Endothelial cell of umbilical vein (primary cell): ENCODE data around the gene MDFI. TPM values are rescaled to one million over a fixed set of nuclear protein-coding genes. Genes with fewer than 3 reads are reported as not detected.

Experiments used
- BruUV-seq: library from RNA; stranded (reverse); fragments of 400-500 nt; replicated peaks from 2 replicates; lab custom pipeline; 2021; lab: Mats Ljungman, UMichigan
- CTCF ChIA-PET: fragments of 300-600, 350-600 bp; sonication (Branson Sonifier 250); formaldehyde crosslinking; loops from one replicate; lab custom pipeline; 2021; ENCODE audit warnings: antibody characterized with exemption, inconsistent platforms; lab: Charles Lee
- POLR2A ChIA-PET: fragments of 300-600, 350-600 bp; sonication (Branson Sonifier 250); formaldehyde crosslinking; loops from one replicate; lab custom pipeline; 2021; ENCODE audit warnings: antibody characterized with exemption, inconsistent platforms; lab: Charles Lee
- DNase-seq: peaks from one replicate; pipeline ENCODE4 v3.0.0-alpha.2; 2011; ENCODE audit warnings: low read depth, low spot score
- FAIRE-seq: peaks from 2 replicates; lab custom pipeline; 2011; peaks lifted over from hg19 to GRCh38; lab: Jason Lieb, UNC
- H2AFZ ChIP-seq: 2 replicates; pipeline ENCODE4 v1.6.0; 2012; ENCODE audit warnings: low read depth, low read length, control low read depth, inconsistent platforms
- H3K27ac ChIP-seq: 2 replicates; pipeline ENCODE4 v1.5.1; 2011; ENCODE audit warnings: low read depth, mild to moderate bottlenecking, control low read depth, low read length, moderate library complexity; ENCODE audit not compliant: insufficient read depth
- H3K27me3 ChIP-seq, 2 experiments: 2 replicates each; pipeline versions ENCODE4 v1.6.0 to v1.6.1; 2011; ENCODE audit warnings: low read length in 2 of 2, mixed read lengths in 1 of 2; ENCODE audit not compliant: control insufficient read depth in 2 of 2, insufficient read depth in 2 of 2
- H3K36me3 ChIP-seq, 2 experiments: 2 replicates in 1 of 2; 3 replicates in 1 of 2; pipeline ENCODE4 v1.5.1; 2011; ENCODE audit warnings: low read length in 2 of 2, mild to moderate bottlenecking in 1 of 2, moderate library complexity in 1 of 2; ENCODE audit not compliant: control insufficient read depth in 2 of 2, insufficient read depth in 2 of 2; ENCODE audit errors: extremely low read depth in 1 of 2
- H3K4me1 ChIP-seq: 3 replicates; pipeline ENCODE4 v1.5.1; 2011; ENCODE audit warnings: mild to moderate bottlenecking, low read length; ENCODE audit not compliant: control insufficient read depth, insufficient read depth; ENCODE audit errors: extremely low read depth
- H3K4me2 ChIP-seq: 2 replicates; pipeline ENCODE4 v1.6.1; 2011; ENCODE audit warnings: low read length, control low read depth, mixed read lengths; ENCODE audit not compliant: insufficient read depth
- H3K4me3 ChIP-seq, 3 experiments: fragments of 200-600 bp in 1 of 3; sonication (generic), shearing (Covaris generic) in 1 of 3; replicated peaks in 1 of 3; 2 replicates each; pipeline ENCODE4 v1.5.1; 2011 to 2016; ENCODE audit warnings: control low read depth in 3 of 3, low read length in 3 of 3, mild to moderate bottlenecking in 2 of 3, inconsistent platforms in 1 of 3, low read depth in 1 of 3, moderate library complexity in 1 of 3; ENCODE audit not compliant: insufficient read depth in 1 of 3
- H3K79me2 ChIP-seq: 2 replicates; pipeline ENCODE4 v1.6.0; 2012; ENCODE audit warnings: low read length, inconsistent platforms; ENCODE audit not compliant: control insufficient read depth, insufficient read depth
- H3K9ac ChIP-seq: replicated peaks from 2 replicates; pipeline ENCODE3; 2011; ENCODE audit warnings: low read length, control low read depth; ENCODE audit not compliant: insufficient read depth; ENCODE audit errors: extremely low read depth
- H3K9me1 ChIP-seq: replicated peaks from 3 replicates; pipeline ENCODE4 v1.6.0; 2011; ENCODE audit warnings: mild to moderate bottlenecking, low read length; ENCODE audit not compliant: control insufficient read depth, insufficient read depth; ENCODE audit errors: extremely low read depth
- H3K9me3 ChIP-seq: replicated peaks from 2 replicates; pipeline ENCODE4 v1.5.1; 2012; ENCODE audit warnings: low read length, inconsistent platforms; ENCODE audit not compliant: control insufficient read depth, insufficient read depth
- H4K20me1 ChIP-seq: replicated peaks from 2 replicates; pipeline ENCODE3; 2011; ENCODE audit warnings: mild to moderate bottlenecking, low read length; ENCODE audit not compliant: control insufficient read depth, insufficient read depth; ENCODE audit errors: extremely low read depth
- FOS ChIP-seq: IDR thresholded peaks from 2 replicates; pipeline ENCODE4 v1.6.1; 2011; ENCODE audit warnings: mild to moderate bottlenecking, low read length, moderate library complexity, borderline replicate concordance; ENCODE audit not compliant: insufficient read depth
- GATA2 ChIP-seq: IDR thresholded peaks from 2 replicates; pipeline ENCODE4 v1.7.0; 2011; ENCODE audit warnings: low read depth, mild to moderate bottlenecking, moderate library complexity, mixed read lengths, low read length; ENCODE audit not compliant: insufficient read length, insufficient read depth
- JUN ChIP-seq: IDR thresholded peaks from 2 replicates; pipeline ENCODE4 v1.6.1; 2011; ENCODE audit warnings: borderline replicate concordance, low read depth; ENCODE audit not compliant: insufficient read length, insufficient read depth
- dilution Hi-C: fragments of 300-500 bp; cut with MboI; formaldehyde crosslinking; loops from one replicate; pipeline ENCODE4 v1.15.0; 2019; ENCODE audit warnings: low sequenced_read_pairs; ENCODE audit not compliant: extremely low pct_ligation_motif_present
- intact Hi-C: fragments of 100-400 bp; cut with micrococcal nuclease; formaldehyde crosslinking; loops from one replicate; pipeline ENCODE4 v1.10.0; 2022
- polyA plus RNA-seq, 4 experiments: library from polyadenylated mRNA; depleted of rRNA in 3 of 4; stranded (reverse) in 3 of 4; unstranded in 1 of 4; fragments of >200 nt; gene quantifications; 2 replicates each; pipeline versions ENCODE4 v1.2.1 to v1.2.3, GENCODE V29; 2011 to 2012; ENCODE audit warnings: missing spikeins in 1 of 4
- total RNA-seq: library from RNA; stranded (reverse); gene quantifications from 2 replicates; pipeline ENCODE4 v1.2.3, GENCODE V29; 2021
- TF ChIP-seq, protein P1 (sequence below), 2 donors: IDR thresholded peaks; 1 replicate in 1 of 2; 2 replicates in 1 of 2; pipeline ENCODE4 v1.5.1; 2011; ENCODE audit warnings: low read length in 2 of 2, mild to moderate bottlenecking in 2 of 2, moderate library complexity in 2 of 2, control low read depth in 1 of 2, inconsistent platforms in 1 of 2, low read depth in 1 of 2; ENCODE audit not compliant: insufficient read depth in 1 of 2; ENCODE audit errors: extremely low read depth in 1 of 2

Gene MDFI
- total and polyA plus RNA-seq, 2 donors (not counting 3 experiments of a cell fraction or from before 2014, with no cell fraction given): 32.4 to 74.1 TPM

DNA sequence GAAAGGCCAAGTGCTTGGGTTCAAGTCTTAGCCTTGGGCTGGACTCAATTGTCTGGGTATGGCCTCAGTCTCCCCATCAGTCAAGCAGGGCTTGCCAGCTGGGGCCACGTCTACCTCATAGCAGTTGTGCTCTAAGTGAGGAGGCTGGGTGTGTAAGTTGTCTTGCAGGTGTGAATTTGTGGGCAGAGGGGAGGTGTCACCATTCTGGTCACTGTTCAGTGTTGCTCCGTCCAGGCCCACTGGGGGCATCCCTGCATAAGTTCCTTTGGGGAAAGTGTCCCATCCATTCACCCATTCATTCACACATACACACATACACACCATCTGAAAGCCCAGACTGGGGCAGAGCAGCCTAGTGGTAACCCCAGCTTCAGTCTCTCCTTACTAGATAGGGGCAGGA is 60.8 kb downstream of the MDFI start:
- FAIRE-seq: no peak
- ChIA-PET CTCF (interaction anchor here (0.9 to 1.9 kb wide), 8 partner anchors 11 to 202 kb away, joined by 3 to 8 read pairs (median 4); no protein-coding TSS in a partner anchor), POLR2A (no interaction called here)
- no TSS peak for BruUV-seq
- H2AFZ ChIP-seq: peak overlapping the region; percentile 46
- no peaks in the 10 kb centered on the region for H3K36me3 ChIP-seq
- no peak overlapping the region for H3K4me2 ChIP-seq
- H3K9me3 ChIP-seq: no peaks in the 10 kb centered on the region
- no peaks in the 10 kb centered on the region for H3K9me1 ChIP-seq
- H3K27me3 ChIP-seq: peaks cover 0 to 2% of the 10 kb centered on the region in 2 experiments
- H3K27ac ChIP-seq: peak overlapping the region; percentile 87
- dilution Hi-C loops: no loop called here
- no peaks in the 10 kb centered on the region for H3K79me2 ChIP-seq
- intact Hi-C loops: no loop called here
- H4K20me1 ChIP-seq: no peaks in the 10 kb centered on the region
- DNase-seq: no peak
- TF ChIP-seq, protein P1, sequence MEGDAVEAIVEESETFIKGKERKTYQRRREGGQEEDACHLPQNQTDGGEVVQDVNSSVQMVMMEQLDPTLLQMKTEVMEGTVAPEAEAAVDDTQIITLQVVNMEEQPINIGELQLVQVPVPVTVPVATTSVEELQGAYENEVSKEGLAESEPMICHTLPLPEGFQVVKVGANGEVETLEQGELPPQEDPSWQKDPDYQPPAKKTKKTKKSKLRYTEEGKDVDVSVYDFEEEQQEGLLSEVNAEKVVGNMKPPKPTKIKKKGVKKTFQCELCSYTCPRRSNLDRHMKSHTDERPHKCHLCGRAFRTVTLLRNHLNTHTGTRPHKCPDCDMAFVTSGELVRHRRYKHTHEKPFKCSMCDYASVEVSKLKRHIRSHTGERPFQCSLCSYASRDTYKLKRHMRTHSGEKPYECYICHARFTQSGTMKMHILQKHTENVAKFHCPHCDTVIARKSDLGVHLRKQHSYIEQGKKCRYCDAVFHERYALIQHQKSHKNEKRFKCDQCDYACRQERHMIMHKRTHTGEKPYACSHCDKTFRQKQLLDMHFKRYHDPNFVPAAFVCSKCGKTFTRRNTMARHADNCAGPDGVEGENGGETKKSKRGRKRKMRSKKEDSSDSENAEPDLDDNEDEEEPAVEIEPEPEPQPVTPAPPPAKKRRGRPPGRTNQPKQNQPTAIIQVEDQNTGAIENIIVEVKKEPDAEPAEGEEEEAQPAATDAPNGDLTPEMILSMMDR (IDR thresholded peaks at IDR 0.05; ENCODE audit: extremely low read depth in 1 of 2, insufficient read depth in 1 of 2, low read depth in 1 of 2, low read length in 2 of 2): no peak
- TF ChIP-seq GATA2 (no peak), FOS (no peak), JUN (no peak)
- no peak overlapping the region for H3K4me3 ChIP-seq
- H3K9ac ChIP-seq: peak overlapping the region; percentile 59
- H3K4me1 ChIP-seq: peaks cover 19% of the 10 kb centered on the region
